ENCODE measurements around the gene S100A8.
"Not testable (repeated sequence)": the region's sequence is repeated elsewhere in the genome, so short reads cannot be mapped to it uniquely, and the experiment has no call there.

Gene S100A8

DNA sequence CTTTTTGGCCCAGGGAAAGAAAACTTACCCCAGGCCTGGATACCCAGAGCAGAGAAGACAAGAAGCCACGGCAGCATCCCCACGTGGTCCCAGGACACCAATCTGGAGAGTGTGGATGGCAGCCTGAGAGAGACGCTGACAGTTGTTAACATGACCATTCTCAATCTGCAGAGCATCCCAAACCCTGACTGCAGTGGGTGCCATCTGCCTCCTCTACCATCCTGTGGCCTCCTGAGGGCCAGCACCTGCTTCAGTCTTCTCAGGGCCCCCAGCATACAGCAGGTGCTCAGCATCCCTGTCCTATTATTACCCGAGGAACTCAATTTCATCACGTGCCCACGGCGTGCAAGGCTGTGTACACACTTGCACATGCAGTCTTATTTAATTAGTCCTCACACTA lies 43.0 kb downstream of the S100A8 start:
- no peak for DNase-seq (ENCODE audit: low read depth, low spot score)

DNA sequence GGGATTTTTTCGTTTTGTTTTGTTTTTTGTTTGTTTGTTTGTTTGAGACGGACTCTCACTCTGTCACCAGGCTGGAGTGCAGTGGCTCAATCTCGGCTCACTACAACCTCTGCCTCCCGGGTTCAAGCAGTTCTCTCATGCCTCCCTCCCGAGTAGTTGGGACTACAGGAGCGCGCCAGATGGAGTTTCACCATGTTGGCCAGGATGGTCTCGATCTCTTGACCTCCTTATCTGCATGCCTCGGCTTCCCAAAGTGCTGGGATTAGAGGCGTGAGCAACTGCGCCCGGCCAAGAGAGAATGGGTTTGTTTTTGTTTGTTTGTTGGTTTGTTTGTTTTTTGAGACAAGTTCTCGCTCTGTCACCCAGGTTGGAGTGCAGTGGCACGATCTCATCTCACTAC lies 43.8 kb downstream of the S100A8 start:
- DNase-seq (ENCODE audit: low read depth, low spot score) = not testable (repeated sequence)

DNA sequence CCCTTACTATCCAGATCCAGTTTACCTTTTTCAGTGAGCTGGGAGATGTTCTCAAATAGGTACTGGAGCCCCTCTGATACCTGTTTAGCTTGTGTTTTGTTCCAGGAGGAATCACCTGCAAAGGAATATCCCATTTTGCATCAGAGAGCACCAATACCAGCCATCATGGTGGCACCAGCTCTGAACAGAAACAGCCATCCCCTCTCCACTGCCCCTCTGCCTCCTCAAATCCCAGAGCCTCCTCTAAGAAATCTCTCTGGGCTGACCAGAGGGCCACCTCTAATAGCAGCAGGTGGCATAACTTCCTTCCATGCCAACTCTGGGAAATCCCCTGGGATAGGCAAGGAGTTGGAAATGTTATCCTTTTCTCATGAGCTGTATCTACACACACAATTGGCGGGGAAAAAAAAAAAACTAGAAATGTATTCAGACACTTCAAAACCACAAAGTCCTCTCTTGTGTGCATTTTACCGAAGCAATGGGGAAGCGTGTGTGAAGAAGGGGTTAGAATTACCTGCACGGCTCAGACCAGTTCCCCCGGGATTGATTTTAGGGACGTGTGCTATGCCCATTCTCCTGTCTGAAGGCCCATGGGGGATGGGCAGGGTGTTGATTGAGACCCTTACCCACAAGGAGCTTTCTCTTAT lies 44.7 kb downstream of the S100A8 start:
- DNase-seq (ENCODE audit: low read depth, low spot score) = no peak

DNA sequence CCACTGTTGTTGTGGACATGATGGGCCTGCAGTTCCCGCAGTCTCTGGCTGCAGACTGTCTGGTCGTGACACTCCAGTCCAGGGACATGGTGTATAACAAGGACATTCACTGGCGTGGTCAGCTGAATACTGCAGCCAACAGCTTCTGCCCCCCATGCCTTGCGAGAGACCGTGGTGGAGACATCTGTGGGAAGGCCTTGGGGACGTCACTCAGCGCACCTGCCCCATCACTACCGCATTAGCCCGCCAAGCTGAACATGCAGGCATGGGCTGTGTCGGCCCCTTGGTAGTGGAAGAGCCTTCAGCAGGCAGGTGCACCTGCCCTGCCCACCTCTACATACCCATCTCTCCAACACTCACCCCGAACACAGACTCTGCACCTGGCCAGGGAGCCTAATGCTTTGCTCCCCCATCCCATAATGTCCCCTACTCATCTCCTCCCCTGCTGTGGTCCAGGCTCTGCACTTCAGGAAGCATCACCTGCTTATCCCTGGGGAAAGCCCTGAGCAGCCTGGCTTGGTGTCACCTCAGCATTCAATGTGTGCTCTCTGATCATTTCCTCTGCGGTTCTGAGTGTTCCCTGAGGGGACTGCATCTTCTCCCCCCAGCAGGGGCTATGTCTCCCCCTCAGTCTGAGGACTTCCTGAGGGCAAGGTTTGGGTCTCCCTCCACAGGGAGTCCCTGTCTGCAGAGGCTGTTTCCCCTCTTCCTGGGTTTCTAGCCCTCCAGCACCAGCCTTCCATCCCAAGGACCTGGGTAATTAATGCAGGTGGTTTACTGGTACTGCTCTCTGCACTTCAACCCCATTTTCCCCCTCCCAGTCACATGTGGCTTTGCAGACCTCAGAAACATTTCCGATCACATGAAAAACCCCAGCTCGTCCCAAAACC lies 45.4 kb downstream of the S100A8 start:
- no peak for DNase-seq (ENCODE audit: low read depth, low spot score)

- no peak for DNase-seq (ENCODE audit: low read depth, low spot score)
These were observed 46.2 kb downstream of the S100A8 start for GRCh38 chr1:153344718-153345025.

DNA sequence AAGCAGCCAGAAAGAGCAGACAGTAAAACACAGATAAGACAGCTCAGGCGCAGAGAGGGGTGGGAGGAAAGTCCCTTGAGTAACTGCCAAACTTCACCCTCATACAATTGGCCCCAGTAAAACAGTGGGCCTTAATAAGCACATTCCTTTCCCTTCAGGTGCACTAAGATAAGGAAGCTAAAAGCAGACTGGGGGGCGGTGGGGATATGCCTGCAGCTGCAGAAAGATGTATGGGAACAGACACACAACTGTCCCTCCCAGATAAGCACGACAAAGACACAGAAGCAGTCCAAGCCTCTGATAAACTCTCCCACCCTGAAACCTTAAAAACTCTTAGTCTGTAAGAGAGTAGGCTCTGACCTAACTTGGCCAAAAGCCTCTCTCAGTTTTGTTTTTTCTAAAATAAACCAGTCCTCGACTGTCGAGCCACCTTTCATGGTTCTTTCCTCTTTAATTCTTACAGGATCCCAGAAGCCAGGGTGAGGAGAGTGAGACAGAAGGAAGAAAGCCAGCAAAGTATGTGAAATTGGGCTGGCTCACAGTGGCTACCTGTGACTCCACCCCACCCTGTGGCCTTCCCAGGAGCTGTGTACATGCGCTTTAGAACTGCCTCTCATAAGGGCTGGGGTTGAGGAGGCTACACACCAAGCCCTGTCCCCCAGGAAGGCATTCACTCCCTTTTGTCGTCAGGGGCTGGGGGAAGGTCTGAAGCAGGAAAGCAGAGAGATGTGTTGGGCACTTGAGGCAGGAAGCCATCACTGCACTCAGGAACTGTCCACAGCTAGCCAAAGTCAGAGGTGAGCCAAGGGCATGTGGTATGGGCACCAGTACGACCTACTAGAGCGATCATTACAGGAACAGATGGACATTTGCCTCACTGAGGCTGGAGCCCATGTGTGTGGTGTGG lies 46.8 kb downstream of the S100A8 start:
- DNase-seq (ENCODE audit: low read depth, low spot score) = no peak

DNA sequence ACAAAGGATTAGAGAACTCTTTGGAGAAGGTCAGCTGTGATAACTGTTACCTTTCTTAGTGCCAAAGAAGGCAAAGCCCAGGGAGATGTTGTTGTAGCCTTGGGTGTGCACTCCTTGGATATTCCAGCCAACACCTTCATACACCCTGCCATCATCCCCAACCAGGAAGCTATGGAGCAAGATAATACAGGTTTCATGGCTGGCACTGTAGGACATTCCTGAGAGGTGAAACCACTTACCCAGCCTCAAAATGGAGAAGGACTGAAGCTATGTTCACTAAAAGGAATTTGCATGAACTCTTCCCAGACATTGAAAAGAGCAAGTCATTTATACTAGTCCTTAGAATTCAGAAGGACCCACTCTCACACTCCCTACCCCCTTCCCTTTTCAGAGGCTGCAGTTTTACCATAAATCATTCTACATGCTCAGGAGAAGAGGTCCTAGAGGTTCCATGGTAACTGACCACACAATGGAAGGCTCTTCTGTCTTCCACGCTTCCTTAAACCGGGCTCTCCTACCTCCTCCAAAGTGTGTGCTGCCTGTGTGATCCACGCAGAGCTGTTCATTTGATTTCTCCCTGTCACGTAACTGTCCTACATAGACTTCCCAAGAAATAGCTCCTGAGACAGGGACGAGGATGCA lies 47.7 kb downstream of the S100A8 start:
- DNase-seq (ENCODE audit: low read depth, low spot score) = no peak

DNA sequence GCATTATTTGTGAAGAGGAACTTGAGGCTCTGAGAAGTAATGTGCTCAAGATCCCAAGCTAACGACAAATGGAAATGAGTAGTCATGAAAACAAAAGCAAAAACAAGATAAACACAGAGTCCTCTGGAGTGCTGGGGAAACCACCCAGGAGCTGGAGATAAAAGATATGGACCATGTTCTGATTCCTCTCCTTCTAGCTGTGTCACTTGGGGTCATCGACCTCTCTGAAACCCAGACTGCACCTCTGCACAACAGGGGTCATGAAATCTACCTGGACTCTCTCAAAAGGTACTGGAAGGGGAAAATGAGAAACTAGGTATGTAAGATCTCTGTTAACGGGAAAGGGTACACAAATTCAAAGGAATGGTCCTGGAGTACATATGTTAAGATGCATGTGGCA lies 48.7 kb downstream of the S100A8 start:
- DNase-seq (ENCODE audit: low read depth, low spot score) = no peak

DNA sequence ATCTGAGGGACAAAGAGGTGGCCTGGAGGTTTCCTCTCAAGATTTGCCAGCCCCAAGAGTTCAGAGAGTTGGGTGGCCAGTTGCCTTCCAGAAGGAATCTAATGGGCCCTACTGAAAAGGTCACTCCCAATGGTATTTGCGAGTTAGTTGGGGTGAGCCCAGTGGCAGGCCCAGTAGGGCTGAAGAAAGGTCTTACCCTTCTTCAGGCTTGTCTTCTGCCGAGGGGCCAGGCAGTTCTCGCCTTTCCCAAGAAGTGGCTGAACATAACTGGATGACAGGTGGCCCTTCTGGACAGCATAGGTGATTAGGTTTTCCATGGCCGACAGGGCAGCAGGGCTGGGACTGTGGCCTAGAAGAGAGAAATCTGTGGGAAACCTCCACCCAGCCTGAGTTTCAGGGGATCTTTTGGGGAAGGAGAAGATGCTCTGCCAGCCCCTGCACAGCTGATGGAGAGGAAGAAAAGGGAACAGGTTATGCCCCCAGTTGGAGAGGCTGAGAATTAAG lies 49.4 kb downstream of the S100A8 start:
- DNase-seq (ENCODE audit: low read depth, low spot score) = no peak

- DNase-seq (ENCODE audit: low read depth, low spot score) = no peak
These were observed 50.5 kb downstream of the S100A8 start for GRCh38 chr1:153340356-153340755.

Data from astrocyte of the hippocampus (primary cell).